K562 (cell line): ENCODE results near the gene KISS1R. TPM values are rescaled to one million over a fixed set of nuclear protein-coding genes. Genes with fewer than 3 reads are reported as not detected.

Experiments used
- EP400 ChIP-seq: fragments of 450-650 bp; IDR thresholded peaks from 2 replicates; pipeline ENCODE4 v1.6.1; 2017; ENCODE audit warnings: antibody characterized with exemption, mild to moderate bottlenecking, moderate library complexity
- FOXJ3 ChIP-seq: sonication (generic); formaldehyde crosslinking; IDR thresholded peaks from 2 replicates; pipeline ENCODE4 v1.4.0; 2020; ENCODE audit warnings: mild to moderate bottlenecking, missing genetic modification reagents
- KDM5B ChIP-seq: fragments of 200-600 bp; sonication (generic); IDR thresholded peaks from 2 replicates; pipeline ENCODE4 v1.6.1; 2012; ENCODE audit warnings: low read depth, mild to moderate bottlenecking, moderate library complexity, low read length, control low read depth, inconsistent platforms; ENCODE audit not compliant: insufficient replicate concordance
- PCBP2 ChIP-seq: fragments of 200-400 bp; formaldehyde crosslinking; IDR thresholded peaks from 2 replicates; pipeline ENCODE4 v1.6.1; 2018; ENCODE audit warnings: low read length, low read depth, mild to moderate bottlenecking, moderate library complexity; ENCODE audit not compliant: poor library complexity, severe bottlenecking
- POLR2G ChIP-seq: fragments of 200-400 bp; formaldehyde crosslinking; IDR thresholded peaks from 2 replicates; pipeline ENCODE4 v1.6.1; 2017; ENCODE audit warnings: low read depth, mild to moderate bottlenecking, antibody characterized with exemption, low read length, moderate library complexity
- RAD21 ChIP-seq, 2 experiments: fragments of 250-450 bp in 1 of 2; fragments of 450-650 bp in 1 of 2; sonication (Bioruptor Pico) in 1 of 2; formaldehyde crosslinking in 1 of 2; IDR thresholded peaks in 1 of 2; conservative IDR thresholded peaks in 1 of 2; 2 replicates each; pipeline versions ENCODE4 v1.4.0 to v1.8.0; 2020 to 2022; ENCODE audit warnings: mild to moderate bottlenecking in 2 of 2, moderate library complexity in 1 of 2
- SAP30 ChIP-seq: fragments of 200-600 bp; sonication (generic); IDR thresholded peaks from 2 replicates; pipeline ENCODE4 v1.6.1; 2012; ENCODE audit warnings: borderline replicate concordance, low read depth, mild to moderate bottlenecking, moderate library complexity, low read length, control low read depth, inconsistent platforms; ENCODE audit not compliant: insufficient read depth, poor library complexity, severe bottlenecking
- SMC3 ChIP-seq: conservative IDR thresholded peaks from 2 replicates; pipeline ENCODE4 v1.6.1; 2011; ENCODE audit warnings: low read depth, low read length, improper control_type of control experiment; ENCODE audit not compliant: insufficient read depth
- TBP ChIP-seq: optimal IDR thresholded peaks from 2 replicates; pipeline ENCODE3; 2011; ENCODE audit warnings: low read depth, low read length, improper control_type of control experiment
- TEAD4 ChIP-seq, 2 experiments: sonication (generic) in 1 of 2; formaldehyde crosslinking in 1 of 2; IDR thresholded peaks; 2 replicates each; pipeline versions ENCODE4 v1.6.1 to v1.8.0; 2012 to 2022; ENCODE audit warnings: borderline replicate concordance in 1 of 2, inconsistent platforms in 1 of 2, low read length in 1 of 2, mild to moderate bottlenecking in 1 of 2, missing genetic modification reagents in 1 of 2
- ZNF143 ChIP-seq: sonication (generic); formaldehyde crosslinking; IDR thresholded peaks from 2 replicates; pipeline ENCODE4 v1.9.0; 2022; ENCODE audit warnings: mild to moderate bottlenecking, missing genetic modification reagents
- ZNF551 ChIP-seq: fragments of 250-450 bp; sonication (Bioruptor Pico); IDR thresholded peaks from 2 replicates; pipeline ENCODE4 v1.5.0; 2021; ENCODE audit warnings: mild to moderate bottlenecking, moderate library complexity
- polyA plus RNA-seq, 8 experiments: library from polyadenylated mRNA; depleted of rRNA in 4 of 8; stranded (reverse) in 5 of 8; unstranded in 3 of 8; fragments of >200 nt; fragmentation: Nextera tagmentation in 2 of 8; fragmentation: Illumina TruSeq in 1 of 8; extraction: Ambion mirVana in 2 of 8; extraction: Trizol in 1 of 8; gene quantifications; 2 replicates each; pipeline versions ENCODE4 v1.2.1 to v1.2.3, GENCODE V29; 2011 to 2014; ENCODE audit warnings: inconsistent platforms in 1 of 8, missing spikeins in 1 of 8
- total RNA-seq, 7 experiments: library from RNA; depleted of rRNA in 6 of 7; stranded (reverse); fragments of >200 nt in 6 of 7; fragmentation: Illumina TruSeq in 2 of 7; extraction: Trizol in 2 of 7; gene quantifications; 2 replicates each; pipeline versions ENCODE4 v1.2.1 to v1.2.3, GENCODE V29; 2011 to 2021; ENCODE audit warnings: low replicate concordance in 1 of 7
- TF ChIP-seq, protein P1 (sequence below): fragments of 450-650 bp; IDR thresholded peaks from 2 replicates; pipeline ENCODE4 v1.6.1; 2016
- TF ChIP-seq, protein P2 (sequence below): sonication (generic); formaldehyde crosslinking; IDR thresholded peaks from 2 replicates; pipeline ENCODE4 v1.8.0; 2022; ENCODE audit warnings: mild to moderate bottlenecking, missing genetic modification reagents
- TF ChIP-seq, protein P3 (sequence below): IDR thresholded peaks from 3 replicates; pipeline ENCODE4 v1.6.1; 2011; ENCODE audit warnings: borderline replicate concordance, mild to moderate bottlenecking, moderate library complexity; ENCODE audit not compliant: insufficient read length; ENCODE audit errors: extremely low read depth
- TF ChIP-seq, protein P4 (sequence below): sonication (generic); formaldehyde crosslinking; IDR thresholded peaks from 2 replicates; pipeline ENCODE4 v1.8.1; 2023; ENCODE audit warnings: mild to moderate bottlenecking, missing genetic modification reagents, moderate library complexity
- TF ChIP-seq, protein P5 (sequence below), 2 experiments: fragments of 450-650 bp in 1 of 2; sonication (generic) in 1 of 2; formaldehyde crosslinking in 1 of 2; IDR thresholded peaks in 1 of 2; conservative IDR thresholded peaks in 1 of 2; 2 replicates each; pipeline versions ENCODE4 v1.6.1 to v1.8.1; 2016 to 2023; ENCODE audit warnings: mild to moderate bottlenecking in 2 of 2, moderate library complexity in 2 of 2, inconsistent platforms in 1 of 2, missing genetic modification reagents in 1 of 2

KISS1R gene
- total and polyA plus RNA-seq, 9 of the 15 experiments (the other 6 are each of a cell fraction or from before 2014, with no cell fraction given), result 0.37 to 39.4 (median 2.0) TPM

DNA sequence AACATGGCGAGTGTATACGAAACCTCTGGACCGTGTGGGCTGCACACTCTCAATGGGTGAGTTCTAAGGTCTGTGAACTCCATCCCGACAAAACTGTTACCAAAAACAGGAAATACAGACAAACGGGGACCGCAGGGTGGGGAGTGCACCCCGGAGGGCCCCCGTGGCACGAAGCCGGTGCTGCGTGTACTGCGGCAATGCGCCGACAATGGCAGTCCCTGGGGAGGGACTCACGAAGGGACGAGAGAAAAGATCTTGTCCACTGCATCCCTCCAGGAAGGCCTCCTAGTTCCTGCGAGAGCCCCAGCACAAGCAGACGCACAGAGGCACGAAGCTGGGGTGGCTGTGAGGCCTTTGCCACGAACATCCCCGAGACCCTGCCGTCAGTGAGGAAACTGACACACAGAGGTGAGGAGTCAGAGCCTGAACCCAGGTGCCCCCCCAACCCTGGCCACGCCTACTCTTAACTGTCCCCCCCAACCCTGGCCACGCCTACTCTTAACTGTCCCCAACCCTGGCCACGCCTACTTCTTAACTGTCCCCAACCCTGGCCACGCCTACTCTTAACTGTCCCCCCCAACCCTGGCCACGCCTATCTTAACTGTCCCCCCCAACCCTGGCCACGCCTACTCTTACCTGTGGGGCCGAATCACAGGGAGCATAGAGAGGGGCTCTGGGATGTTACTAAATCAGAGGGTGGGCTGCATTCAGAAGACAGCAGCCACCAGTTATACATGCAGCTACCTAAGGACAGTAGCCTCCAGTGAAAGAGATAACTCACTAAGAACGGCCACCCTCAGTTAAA, 28.4 kb upstream of the KISS1R start (continued):
- no peak for TF ChIP-seq ZNF143 (CRISPR knock-in tag)
- TF ChIP-seq POLR2G, result peak; percentile 44; the same call in 1 of the 2 replicates
- no peak for TF ChIP-seq SMC3
- TF ChIP-seq PCBP2, result no peak
- TF ChIP-seq, protein P1, sequence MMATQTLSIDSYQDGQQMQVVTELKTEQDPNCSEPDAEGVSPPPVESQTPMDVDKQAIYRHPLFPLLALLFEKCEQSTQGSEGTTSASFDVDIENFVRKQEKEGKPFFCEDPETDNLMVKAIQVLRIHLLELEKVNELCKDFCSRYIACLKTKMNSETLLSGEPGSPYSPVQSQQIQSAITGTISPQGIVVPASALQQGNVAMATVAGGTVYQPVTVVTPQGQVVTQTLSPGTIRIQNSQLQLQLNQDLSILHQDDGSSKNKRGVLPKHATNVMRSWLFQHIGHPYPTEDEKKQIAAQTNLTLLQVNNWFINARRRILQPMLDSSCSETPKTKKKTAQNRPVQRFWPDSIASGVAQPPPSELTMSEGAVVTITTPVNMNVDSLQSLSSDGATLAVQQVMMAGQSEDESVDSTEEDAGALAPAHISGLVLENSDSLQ, result peak; percentile 57
- TF ChIP-seq RAD21 (CRISPR knock-in tag; conservative IDR thresholded peaks at IDR 0.05 in 1 of 2, IDR thresholded peaks at IDR 0.05 in 1 of 2), result no peak
- peak; percentile 30 for TF ChIP-seq KDM5B
- no peak for TF ChIP-seq EP400
- no peak for TF ChIP-seq SAP30
- TF ChIP-seq, protein P2, sequence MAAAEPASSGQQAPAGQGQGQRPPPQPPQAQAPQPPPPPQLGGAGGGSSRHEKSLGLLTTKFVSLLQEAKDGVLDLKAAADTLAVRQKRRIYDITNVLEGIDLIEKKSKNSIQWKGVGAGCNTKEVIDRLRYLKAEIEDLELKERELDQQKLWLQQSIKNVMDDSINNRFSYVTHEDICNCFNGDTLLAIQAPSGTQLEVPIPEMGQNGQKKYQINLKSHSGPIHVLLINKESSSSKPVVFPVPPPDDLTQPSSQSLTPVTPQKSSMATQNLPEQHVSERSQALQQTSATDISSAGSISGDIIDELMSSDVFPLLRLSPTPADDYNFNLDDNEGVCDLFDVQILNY (CRISPR knock-in tag), result no peak
- TF ChIP-seq TEAD4 (IDR thresholded peaks at IDR 0.05; ENCODE audit: low read length), result no peak
- no peak for TF ChIP-seq TEAD4 (CRISPR knock-in tag; IDR thresholded peaks at IDR 0.05; ENCODE audit: borderline replicate concordance)
- TF ChIP-seq, protein P3, sequence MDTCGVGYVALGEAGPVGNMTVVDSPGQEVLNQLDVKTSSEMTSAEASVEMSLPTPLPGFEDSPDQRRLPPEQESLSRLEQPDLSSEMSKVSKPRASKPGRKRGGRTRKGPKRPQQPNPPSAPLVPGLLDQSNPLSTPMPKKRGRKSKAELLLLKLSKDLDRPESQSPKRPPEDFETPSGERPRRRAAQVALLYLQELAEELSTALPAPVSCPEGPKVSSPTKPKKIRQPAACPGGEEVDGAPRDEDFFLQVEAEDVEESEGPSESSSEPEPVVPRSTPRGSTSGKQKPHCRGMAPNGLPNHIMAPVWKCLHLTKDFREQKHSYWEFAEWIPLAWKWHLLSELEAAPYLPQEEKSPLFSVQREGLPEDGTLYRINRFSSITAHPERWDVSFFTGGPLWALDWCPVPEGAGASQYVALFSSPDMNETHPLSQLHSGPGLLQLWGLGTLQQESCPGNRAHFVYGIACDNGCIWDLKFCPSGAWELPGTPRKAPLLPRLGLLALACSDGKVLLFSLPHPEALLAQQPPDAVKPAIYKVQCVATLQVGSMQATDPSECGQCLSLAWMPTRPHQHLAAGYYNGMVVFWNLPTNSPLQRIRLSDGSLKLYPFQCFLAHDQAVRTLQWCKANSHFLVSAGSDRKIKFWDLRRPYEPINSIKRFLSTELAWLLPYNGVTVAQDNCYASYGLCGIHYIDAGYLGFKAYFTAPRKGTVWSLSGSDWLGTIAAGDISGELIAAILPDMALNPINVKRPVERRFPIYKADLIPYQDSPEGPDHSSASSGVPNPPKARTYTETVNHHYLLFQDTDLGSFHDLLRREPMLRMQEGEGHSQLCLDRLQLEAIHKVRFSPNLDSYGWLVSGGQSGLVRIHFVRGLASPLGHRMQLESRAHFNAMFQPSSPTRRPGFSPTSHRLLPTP, result no peak
- TF ChIP-seq FOXJ3, result no peak
- TF ChIP-seq, protein P4, sequence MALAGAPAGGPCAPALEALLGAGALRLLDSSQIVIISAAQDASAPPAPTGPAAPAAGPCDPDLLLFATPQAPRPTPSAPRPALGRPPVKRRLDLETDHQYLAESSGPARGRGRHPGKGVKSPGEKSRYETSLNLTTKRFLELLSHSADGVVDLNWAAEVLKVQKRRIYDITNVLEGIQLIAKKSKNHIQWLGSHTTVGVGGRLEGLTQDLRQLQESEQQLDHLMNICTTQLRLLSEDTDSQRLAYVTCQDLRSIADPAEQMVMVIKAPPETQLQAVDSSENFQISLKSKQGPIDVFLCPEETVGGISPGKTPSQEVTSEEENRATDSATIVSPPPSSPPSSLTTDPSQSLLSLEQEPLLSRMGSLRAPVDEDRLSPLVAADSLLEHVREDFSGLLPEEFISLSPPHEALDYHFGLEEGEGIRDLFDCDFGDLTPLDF, result no peak
- TF ChIP-seq TBP, result peak; percentile 30
- TF ChIP-seq, protein P5, sequence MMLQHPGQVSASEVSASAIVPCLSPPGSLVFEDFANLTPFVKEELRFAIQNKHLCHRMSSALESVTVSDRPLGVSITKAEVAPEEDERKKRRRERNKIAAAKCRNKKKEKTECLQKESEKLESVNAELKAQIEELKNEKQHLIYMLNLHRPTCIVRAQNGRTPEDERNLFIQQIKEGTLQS (IDR thresholded peaks at IDR 0.05), result no peak
- TF ChIP-seq, protein P5 (CRISPR knock-in tag; conservative IDR thresholded peaks at IDR 0.05), result no peak
- TF ChIP-seq ZNF551 (CRISPR knock-in tag), result no peak
